NCI-H446 (cell line): ENCODE results near the gene GADD45A.

Experiments
- DNase-seq, 2 experiments: peaks; one replicate each; lab custom pipeline; 2025; lab: John Stamatoyannopoulos, UW

GADD45A gene

DNA sequence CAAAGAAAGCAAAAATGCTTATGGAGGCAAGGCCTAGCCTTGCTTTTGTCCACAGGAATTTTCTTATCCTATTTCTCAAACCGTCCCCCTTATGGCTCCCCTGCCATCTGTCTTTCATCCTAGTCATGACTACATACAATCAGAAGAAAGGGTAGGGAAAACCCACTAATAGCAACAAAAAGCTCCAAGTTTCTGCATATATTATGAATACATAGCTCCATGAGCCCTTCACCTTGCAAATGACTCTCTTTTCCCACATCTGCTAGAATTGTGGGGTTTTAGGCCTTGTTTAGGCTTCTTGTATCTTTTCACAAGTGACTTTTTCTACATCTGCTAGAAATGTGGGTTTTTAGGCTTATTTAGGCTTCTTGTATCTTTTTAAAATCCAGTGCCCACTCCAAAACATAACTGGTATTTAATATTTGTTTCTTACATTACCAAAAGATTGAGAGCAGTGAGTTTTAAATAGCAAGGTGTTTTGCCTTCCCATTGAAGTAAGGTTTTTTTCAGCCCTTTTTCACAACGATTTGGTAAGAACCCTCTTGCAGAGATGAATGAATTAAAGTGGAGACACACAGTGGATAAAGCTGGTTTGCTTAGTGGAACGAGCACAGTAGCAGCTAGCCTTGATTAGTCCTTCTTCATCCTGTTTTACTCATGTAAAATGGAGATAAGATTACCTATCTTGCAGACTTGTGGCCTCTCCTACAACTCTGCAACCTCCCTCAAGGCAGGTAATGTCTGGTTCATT is 4.4 kb downstream of the GADD45A start:
- no peak for DNase-seq

DNA sequence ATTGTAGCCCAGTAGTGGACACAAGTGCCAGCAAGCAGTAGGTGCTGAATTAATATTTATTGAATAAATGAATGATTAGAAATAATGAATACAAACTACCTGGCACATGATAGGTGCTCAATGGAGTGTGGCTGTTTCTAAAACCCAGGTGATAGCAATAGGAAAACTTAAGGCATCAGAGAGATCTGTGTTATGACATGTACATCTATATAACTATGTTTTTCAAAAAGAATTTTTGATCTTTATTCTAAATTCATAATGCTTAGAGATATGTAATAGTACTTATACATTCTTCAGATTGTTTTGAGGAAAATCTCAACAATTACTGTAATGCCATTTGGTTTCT is 5.0 kb downstream of the GADD45A start:
- no peak for DNase-seq

DNA sequence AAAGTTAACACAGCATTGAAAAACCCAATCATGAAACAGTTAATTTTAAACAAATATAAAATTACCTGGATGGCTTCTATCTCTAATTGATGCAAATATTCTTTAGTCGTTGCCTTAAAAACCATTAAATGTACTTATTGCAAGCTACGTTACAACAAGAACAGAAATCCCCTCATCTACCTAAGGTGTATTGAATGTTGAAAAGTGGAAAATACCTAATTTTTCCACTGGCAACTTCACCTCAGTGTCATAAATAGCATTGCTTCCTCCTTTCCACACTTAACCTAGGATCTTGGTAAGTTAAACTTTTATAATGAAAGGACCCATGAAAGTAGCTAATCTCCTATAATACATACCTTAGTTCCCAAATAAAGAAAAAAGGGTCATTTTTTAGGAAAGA is 5.4 kb downstream of the GADD45A start:
- DNase-seq: no peak

DNA sequence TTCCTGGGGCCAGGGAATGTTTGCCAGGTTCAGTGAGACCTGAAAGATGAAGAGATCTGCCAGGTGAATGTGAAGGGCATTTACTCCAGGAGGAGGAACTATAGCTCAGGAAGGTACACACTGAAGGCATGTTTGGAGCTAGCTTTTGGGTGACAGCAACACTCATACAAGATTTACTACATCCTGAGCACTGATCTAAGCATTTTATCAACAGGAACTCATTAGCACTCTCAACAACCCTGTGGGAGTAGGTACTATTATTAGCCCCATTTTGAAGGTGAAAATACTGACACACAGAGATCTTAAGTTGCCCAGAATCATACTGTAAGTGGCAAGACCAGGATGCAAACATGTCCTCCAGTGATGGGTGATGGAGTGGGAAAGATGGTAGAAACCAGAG is 6.7 kb downstream of the GADD45A start:
- no peak for DNase-seq

DNA sequence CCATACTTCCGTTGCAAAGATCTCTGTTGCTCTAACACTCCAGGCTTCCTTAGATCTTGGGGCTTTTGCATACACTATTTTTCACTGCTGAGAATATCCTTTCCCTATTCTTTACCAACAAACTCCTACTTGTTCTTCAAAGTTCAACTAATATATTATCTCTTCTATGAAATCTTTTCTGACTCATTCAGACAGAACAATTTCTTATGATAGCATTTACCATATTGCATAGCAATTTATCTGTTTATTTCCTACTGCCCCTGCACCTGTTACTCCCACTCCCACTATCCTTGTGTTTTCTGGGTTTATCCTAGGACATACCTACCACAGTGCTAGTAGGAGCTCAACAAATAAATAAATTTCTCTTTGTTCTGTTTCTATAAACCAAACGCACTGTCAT is 11.0 kb downstream of the GADD45A start:
- no peak for DNase-seq

DNA sequence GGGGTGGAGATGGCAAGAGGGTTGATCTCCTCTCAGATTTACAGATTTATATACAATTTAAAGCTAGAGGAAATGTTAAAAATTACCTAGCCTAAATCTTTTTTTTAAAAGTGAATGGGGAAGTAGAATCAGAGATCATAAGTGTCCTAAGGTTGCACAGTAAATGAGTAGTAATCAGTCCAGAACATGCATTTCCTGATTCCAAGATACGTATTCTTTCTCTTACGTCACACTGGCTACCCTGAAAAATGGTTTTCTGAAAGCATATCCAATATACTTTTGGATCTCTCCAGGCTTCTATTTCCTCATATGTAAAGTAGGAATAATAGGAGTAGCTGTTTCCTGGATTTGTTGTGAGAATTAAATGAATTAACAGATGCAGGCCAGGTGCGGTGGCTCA is 11.7 kb downstream of the GADD45A start:
- DNase-seq: no peak

DNA sequence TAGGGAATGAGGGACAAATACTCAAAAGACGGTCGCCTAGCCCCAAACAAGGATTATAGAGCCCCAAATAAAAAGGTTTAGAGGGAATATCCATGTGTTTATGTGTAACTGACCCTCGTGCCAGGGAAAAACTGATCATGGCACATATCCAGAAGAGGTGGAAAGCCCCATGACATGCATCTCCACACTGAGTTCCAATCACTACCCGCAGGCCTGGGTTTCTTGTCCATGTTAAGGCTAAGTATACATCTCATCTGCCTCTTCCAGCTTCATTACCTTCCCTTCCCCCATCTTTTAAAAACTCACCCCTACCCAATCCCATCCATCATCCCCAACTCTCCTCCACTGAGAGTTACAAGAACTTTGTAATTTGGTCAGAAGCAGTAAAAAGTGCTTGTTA is 15.2 kb downstream of the GADD45A start:
- no peak for DNase-seq

DNA sequence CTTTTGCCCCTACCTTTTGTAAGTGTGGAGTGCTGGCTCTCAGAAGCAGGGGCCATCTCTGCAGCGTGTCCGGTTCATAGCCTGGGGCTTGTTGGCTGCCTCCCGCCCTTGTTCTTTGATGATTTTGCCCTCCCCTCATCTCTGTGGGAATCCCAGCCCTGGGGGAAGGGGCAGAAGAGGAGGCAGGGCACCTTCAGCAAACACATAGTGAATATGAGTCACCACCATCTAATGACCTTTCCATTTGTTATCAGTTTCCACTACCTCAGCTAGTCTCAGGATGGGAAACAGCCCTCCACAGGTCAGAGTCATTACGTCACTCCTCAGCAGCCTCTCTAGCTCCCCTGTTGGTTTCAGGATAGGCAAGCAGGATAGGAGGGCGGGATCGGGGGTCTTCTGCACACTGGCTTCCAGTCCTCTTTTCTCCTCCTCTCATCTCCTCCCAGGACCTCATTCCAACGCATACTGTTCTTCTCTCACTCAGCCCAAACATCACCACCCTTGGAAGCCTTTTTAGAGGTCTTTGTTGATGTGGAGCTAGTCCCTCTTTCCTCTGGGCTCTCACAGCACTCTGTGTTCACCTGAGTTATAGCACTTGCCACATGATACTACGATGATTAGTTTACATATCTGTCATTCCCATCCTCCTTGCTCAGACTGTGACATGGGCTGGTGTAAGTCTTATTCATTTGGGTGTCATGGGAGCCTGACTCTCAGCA is 15.8 kb downstream of the GADD45A start:
- no peak for DNase-seq

DNA sequence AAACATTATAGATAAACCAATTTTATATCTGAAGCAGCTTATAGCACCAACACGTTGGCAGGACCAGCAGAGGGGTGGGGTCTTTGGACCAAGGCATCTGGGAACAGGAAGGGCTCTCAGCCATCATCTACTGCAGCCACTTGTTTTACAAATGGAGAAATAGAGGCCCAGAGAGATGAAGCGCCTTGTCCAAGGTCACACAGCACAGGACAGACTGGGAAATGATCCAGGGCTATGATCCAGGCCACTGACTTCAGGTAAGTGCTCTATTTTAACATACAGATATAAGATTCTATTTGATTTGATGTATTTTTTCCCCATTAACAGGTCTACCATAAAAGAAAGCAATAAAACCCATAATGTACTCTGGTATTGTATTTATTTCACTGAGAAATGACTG is 16.9 kb downstream of the GADD45A start:
- no peak for DNase-seq

DNA sequence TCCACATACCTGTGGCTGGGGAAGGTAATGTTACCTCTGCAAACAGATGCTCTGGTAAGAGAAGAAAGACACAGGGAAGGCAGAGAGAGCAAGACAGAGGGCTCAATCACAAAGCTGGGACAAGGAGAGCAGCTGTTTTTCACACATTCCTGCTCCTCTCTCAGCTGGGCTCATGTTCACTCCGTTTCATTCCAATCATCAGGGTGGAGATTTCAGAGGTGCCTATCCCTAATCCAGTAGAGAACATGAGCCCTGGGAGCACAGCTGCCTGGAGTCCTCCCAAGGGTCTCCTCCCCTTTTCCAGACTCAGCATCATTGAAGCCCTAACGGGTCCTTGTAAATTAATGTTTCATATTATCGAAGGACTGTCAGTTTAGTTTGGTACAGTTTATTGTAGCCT is 19.4 kb downstream of the GADD45A start:
- no peak for DNase-seq

DNA sequence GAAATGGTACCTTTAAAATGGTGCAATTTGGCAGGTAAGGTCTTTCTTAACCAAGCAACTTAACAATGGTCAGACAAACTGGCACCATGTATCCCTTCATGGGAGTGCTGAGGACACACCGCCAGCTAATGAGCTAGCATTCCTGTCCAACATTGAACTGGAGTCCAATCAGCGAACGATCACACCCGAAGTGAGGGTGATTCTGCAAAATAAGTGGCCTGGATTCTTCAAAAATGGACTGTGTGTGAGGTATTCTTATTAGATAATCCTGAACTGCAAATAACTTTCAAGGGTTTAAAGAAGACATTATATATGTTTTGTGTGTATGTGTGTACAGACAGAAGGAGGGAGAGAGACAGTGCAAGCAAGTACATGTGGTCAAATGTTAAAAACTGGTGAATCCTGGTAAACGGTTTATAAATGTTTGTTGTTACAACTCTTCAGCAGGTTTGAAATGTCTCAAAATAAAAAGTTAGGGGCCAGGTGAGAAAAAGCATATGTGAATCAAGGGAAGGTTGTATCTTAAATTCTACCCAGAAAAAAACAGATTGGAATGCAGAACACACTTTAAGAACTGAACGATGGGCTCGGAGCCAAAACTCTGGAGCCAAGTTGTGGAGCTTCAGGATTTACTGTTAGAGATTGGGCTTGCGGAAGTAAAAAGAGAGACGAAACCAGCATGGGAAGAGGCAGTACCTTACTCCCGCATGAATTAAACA is 20.9 kb downstream of the GADD45A start:
- peak in 1 of 2 experiments; percentile 44 for DNase-seq

DNA sequence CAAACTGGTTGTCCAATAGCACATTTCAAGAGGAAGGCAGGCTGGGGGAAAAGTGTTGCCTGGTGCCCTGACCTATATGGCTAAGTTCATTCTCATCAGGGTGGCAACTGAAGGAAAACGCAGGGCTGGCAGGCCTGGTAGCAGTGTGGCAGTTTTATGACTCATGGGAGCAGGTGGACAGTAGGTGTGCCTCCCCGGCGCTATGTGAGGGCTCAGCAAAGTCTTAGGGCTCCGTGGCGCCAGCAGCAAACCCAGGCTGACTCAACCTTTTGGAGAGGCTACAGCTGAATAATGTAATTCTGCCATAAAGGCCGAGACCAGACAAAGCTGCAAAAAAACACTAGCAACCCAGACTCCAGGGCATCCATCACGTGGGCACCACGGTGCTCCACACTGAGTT is 23.6 kb downstream of the GADD45A start:
- no peak for DNase-seq

DNA sequence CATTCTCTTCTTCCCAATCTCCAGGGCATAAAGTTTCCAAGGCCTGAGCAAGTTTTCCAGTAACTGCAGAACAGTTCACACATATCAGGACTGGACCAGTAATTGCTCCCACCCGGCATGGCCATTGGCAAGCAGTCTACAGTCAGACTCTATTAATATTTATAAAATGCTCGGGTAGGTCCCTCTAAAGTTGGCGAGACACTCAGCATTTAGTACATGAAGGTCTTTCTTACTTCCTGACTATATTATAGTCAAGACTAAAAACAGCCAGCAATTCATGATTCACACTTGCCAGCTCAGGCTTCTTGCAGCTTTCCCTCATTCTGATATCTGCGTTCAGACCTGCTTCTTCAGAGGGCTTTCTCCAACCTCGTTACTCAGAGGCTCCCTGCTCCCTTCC is 25.4 kb downstream of the GADD45A start:
- DNase-seq: no peak

DNA sequence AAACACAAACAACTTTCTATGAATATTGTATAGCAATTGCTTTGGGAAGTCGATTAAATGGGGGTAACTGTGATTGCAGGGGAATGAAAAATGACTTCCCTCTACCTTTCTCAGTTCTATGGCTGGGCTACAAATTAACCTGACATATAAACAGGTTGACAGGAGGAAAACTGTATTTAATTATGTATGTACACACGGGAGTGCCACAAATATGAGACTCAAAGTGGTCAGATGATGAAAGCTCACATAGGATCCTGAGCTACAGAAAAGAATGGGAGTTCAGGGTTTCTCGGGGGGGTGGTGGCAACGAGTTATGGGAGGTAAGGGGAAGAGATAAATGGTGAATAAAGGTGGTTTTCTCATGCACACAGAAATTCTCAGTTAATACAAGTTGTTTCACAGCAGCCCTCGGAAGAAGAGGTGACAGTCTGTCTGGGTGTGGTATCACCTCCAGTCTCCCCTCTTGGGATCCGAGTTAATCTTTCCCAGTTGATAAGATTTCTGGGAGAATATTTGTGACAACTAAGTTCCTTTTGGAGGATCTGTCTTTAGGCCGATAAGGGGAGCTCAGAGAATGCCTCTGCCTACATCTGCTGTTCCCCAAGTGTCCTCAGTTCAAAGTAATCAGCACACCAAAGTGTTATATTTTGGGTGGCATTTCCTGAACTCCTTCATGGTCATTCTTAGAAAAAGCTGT is 26.3 kb downstream of the GADD45A start:
- DNase-seq: no peak

DNA sequence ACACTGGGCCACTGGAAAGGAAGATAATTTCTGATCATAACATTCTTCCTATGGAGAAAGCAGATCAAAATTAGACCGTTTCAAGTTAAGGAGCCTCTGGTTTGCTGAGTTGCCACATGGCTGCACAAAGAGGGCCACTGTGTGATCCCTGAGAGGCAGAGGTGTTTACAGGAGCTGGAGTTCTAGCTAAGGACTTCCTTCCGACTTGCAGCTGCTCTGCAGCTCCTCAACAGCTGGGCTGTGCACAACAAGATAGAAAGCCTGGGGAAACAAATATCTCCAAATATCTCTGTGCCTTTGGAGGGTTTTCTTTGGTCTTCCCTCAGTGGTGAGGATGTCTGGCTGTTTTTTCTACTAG is 26.8 kb downstream of the GADD45A start:
- no peak for DNase-seq

DNA sequence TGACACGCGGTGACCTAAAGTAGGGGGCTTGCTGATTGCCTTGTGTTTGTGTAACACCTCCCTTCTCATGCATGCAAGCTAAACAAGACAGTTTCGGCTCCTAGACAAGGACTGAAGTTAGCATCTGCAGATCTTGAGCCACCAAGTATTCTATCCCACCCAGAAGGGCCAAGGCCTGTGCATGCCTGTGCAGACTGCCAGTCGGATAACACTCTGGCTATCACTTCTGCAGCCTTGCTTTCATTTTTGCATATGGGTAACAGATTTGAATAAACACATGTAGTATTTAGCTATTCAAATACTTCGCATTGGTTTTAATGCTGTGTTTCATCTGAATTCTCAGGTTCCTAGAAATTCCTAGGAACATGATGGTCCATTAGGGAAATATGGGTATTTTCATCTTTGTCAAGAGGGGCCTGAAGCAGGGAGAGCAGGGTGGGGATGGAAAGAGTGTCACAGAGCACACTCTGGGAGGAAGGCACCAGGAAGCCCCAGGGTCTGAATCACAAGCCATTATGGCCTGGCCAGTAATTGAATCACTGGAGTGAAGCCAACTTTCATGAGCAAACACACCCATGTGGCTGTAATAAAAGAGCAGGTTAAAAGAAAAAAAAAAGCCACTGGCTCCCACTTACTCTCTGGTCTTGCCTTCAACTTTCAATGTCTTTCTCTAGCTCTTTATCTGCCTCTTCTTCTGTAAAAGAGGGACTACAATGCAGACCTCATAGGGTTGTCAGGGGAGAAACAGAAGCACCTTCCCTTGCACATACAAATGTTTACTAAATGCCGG is 28.3 kb downstream of the GADD45A start:
- DNase-seq: peak in 1 of 2 experiments; percentile 61

DNA sequence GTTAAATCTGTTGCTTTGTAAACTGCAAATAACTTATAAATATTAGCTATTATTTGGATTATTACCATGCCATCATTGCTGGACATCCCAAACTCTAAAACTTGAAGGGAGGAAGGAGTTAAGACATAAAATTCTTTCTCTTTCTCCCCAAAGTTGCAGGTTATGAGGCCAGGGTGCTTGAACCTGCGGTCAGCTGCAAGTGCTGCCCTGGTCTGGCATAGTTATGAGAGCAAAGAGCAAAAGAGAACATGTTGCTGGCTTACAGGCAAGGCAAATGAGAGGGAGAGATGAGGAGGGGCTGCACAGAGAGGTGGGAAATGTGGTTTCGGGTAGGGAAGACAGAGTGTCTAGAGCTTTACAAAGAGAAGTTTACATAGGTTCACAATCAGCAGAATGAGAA is 30.8 kb downstream of the GADD45A start:
- DNase-seq: no peak

DNA sequence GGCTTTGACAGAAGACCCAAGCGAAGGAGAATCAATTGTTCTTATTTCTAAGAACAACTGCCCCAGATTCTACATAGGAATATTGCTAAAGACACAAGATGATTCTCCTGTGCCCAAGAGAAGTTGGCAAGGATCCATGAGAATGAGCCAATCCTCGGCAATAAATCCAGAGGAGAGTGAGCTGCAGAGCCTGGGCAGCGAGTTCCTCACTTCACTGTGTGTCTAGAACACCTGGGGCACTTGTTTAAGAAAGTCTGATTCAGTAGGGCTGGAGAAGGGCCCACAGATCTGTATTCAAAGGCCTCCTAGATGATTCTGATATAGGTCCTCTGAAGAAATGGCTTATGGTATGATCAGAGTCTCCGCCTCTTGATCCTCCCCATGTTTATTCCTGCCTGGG is 31.8 kb downstream of the GADD45A start:
- DNase-seq: peak in 1 of 2 experiments; percentile 76

DNA sequence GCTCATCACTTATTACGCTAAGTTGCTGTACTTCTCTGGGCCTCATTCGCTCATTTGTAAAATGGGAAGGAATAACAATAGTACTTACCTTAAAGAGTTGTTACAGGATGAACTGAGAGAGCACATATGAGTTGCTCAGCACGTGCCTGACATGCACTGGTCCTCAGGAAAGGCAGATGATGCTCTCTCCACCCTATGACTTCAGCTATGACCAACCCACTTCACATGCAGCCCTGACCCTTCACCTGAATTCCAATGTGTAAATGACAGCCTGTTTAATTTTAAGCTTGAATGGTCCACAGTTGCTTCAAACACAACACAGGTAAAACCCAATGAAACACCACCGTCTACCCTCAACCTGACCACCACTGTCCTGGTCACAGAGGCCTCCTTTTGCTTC is 32.9 kb downstream of the GADD45A start:
- no peak for DNase-seq

DNA sequence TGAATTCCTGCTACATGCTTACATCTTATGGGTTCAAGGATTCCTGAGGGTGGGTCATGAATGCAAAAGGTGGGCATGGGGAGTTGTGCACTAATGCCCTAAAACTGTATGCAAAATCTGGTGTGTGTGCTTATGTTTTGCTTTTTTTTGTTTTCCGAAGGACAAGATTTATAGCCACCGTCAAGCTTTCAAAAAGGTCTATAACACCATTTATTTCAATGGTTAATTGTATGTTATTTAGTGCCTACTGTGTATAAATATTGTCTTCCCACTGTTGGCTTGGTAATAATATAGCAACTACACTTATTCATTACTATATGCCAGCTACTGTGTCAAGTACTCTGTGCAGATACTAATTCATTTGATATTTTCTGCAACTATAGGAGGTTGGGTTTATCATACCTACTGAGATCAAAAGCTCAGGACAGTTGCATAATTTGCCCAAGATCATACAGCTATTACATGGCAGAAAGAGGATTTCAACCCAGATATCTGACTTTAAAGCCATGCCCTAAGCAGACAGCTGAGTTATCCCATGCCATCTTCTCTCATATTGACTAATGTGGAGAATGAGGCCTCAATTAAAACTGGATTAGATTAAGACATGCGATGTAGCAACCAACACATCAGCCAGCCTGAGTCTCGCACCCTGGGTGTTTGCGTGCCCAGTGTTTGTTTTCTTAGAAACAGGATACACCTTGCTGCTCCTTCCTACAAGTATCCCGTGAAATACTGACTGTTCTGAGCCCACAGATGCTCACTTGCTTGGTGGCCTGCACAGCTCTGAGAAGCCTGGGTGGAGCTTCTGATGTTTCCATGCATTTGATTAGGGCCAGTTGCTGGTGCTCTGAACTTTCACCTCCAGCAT is 34.6 kb downstream of the GADD45A start:
- DNase-seq: no peak

DNA sequence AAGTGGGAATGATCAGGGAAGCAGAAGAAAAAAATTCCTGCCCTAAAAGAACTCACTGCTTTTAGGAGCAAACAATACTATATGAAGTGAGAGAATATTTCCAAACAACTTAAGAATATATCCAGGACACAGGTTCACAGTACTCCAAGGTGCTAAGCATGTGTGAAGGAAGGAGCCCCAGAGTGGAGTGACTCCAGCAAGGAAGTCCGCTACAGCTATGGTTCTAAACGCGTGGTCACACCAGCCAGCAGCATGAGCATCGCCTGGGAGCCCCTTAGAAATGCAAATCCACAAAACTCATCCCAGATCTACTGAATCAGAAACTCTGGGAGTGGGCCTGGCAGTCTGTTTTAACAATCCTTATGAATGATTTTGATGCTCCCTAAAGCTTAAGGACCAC is 36.1 kb downstream of the GADD45A start:
- DNase-seq: no peak
